K562 (cell line): ENCODE results near the gene CENPC.

Experiments used
- ELF2 ChIP-seq: fragments of 250-450 bp; sonication (Bioruptor Pico); IDR thresholded peaks from 2 replicates; pipeline ENCODE4 v1.5.0; 2021; ENCODE audit warnings: mild to moderate bottlenecking
- FOSL1 ChIP-seq: fragments of 200-800 bp; sonication (Bioruptor generic); conservative IDR thresholded peaks from 2 replicates; pipeline ENCODE4 v1.6.1; 2016; ENCODE audit warnings: missing genetic modification characterization, missing compliant biosample characterization
- MAFK ChIP-seq: IDR thresholded peaks from 2 replicates; pipeline ENCODE4 v1.6.1; 2011; ENCODE audit warnings: low read length, improper control_type of control experiment
- NFE2L1 ChIP-seq: fragments of 450-650 bp; IDR thresholded peaks from 2 replicates; pipeline ENCODE4 v1.6.1; 2016; ENCODE audit warnings: missing genetic modification characterization, low read depth, mild to moderate bottlenecking, missing compliant biosample characterization, moderate library complexity, borderline replicate concordance
- SRSF9 ChIP-seq: fragments of 200-400 bp; formaldehyde crosslinking; IDR thresholded peaks from 2 replicates; pipeline ENCODE4 v1.6.1; 2017; ENCODE audit warnings: low read depth, low read length, borderline replicate concordance
- ZFP1 ChIP-seq: fragments of 450-650 bp; formaldehyde crosslinking; IDR thresholded peaks from 2 replicates; pipeline ENCODE4 v1.4.0; 2020; ENCODE audit warnings: mild to moderate bottlenecking, mixed read lengths
- ZNF764 ChIP-seq: fragments of 250-450 bp; sonication (Bioruptor Pico); IDR thresholded peaks from 2 replicates; pipeline ENCODE4 v1.4.0; 2020; ENCODE audit warnings: low read depth, mild to moderate bottlenecking, moderate library complexity
- TF ChIP-seq, protein P1 (sequence below), 3 experiments: IDR thresholded peaks in 2 of 3; conservative IDR thresholded peaks in 1 of 3; 2 replicates each; pipeline ENCODE4 v1.5.1; 2011 to 2012; ENCODE audit warnings: low read length in 3 of 3, mild to moderate bottlenecking in 3 of 3, control low read depth in 2 of 3, improper control_type of control experiment in 1 of 3, inconsistent platforms in 1 of 3, low read depth in 1 of 3, mixed read lengths in 1 of 3, moderate library complexity in 1 of 3; ENCODE audit not compliant: insufficient read depth in 2 of 3
- TF ChIP-seq, protein P2 (sequence below), 2 experiments: fragments of 450-650 bp; formaldehyde crosslinking in 1 of 2; IDR thresholded peaks; 2 replicates each; pipeline versions ENCODE4 v1.4.0 to v1.6.1; 2014 to 2020; ENCODE audit warnings: mild to moderate bottlenecking in 2 of 2, borderline replicate concordance in 1 of 2, low read depth in 1 of 2
- TF ChIP-seq, protein P3 (sequence below): fragments of 250-450 bp; sonication (Bioruptor Pico); IDR thresholded peaks from 2 replicates; pipeline ENCODE4 v1.4.0; 2020; ENCODE audit warnings: mild to moderate bottlenecking
- TF ChIP-seq, protein P4 (sequence below): sonication (generic); formaldehyde crosslinking; IDR thresholded peaks from 2 replicates; pipeline ENCODE4 v1.9.0; 2022; ENCODE audit warnings: mild to moderate bottlenecking, missing genetic modification reagents
- TF ChIP-seq, protein P5 (sequence below): sonication (generic); formaldehyde crosslinking; IDR thresholded peaks from 2 replicates; pipeline ENCODE4 v1.8.0; 2023; ENCODE audit warnings: mild to moderate bottlenecking, missing genetic modification reagents
- TF ChIP-seq, protein P6 (sequence below): sonication (generic); formaldehyde crosslinking; IDR thresholded peaks from 2 replicates; pipeline ENCODE4 v1.5.0; 2020; ENCODE audit warnings: missing genetic modification reagents

DNA sequence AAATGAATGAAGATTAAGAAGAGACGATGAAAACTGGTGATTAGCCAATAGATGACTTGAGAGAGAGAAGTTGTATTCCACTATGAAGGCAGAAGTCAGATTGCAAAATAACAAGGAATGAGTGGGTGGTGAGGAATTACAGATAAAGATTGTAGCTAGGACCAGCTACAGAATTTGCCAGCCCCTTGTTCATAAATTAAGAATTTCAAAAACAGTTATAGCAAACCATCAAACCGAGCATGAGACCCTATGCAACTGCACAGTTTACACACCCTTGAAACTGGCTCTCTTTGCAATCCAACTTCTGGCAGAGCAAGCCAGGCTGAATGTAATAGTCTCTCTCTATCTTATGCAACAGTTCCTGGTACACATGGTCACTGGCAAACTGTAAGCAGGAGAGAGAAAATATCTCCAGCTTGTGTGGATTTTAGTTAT lies 48.5 kb upstream of the CENPC start:
- TF ChIP-seq FOSL1 (tag): no peak
- TF ChIP-seq, protein P1, sequence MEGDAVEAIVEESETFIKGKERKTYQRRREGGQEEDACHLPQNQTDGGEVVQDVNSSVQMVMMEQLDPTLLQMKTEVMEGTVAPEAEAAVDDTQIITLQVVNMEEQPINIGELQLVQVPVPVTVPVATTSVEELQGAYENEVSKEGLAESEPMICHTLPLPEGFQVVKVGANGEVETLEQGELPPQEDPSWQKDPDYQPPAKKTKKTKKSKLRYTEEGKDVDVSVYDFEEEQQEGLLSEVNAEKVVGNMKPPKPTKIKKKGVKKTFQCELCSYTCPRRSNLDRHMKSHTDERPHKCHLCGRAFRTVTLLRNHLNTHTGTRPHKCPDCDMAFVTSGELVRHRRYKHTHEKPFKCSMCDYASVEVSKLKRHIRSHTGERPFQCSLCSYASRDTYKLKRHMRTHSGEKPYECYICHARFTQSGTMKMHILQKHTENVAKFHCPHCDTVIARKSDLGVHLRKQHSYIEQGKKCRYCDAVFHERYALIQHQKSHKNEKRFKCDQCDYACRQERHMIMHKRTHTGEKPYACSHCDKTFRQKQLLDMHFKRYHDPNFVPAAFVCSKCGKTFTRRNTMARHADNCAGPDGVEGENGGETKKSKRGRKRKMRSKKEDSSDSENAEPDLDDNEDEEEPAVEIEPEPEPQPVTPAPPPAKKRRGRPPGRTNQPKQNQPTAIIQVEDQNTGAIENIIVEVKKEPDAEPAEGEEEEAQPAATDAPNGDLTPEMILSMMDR (IDR thresholded peaks at IDR 0.05 in 2 of 3, conservative IDR thresholded peaks at IDR 0.05 in 1 of 3; ENCODE audit: insufficient read depth in 2 of 3, low read depth in 1 of 3, low read length in 3 of 3): no peak
- TF ChIP-seq, protein P2, sequence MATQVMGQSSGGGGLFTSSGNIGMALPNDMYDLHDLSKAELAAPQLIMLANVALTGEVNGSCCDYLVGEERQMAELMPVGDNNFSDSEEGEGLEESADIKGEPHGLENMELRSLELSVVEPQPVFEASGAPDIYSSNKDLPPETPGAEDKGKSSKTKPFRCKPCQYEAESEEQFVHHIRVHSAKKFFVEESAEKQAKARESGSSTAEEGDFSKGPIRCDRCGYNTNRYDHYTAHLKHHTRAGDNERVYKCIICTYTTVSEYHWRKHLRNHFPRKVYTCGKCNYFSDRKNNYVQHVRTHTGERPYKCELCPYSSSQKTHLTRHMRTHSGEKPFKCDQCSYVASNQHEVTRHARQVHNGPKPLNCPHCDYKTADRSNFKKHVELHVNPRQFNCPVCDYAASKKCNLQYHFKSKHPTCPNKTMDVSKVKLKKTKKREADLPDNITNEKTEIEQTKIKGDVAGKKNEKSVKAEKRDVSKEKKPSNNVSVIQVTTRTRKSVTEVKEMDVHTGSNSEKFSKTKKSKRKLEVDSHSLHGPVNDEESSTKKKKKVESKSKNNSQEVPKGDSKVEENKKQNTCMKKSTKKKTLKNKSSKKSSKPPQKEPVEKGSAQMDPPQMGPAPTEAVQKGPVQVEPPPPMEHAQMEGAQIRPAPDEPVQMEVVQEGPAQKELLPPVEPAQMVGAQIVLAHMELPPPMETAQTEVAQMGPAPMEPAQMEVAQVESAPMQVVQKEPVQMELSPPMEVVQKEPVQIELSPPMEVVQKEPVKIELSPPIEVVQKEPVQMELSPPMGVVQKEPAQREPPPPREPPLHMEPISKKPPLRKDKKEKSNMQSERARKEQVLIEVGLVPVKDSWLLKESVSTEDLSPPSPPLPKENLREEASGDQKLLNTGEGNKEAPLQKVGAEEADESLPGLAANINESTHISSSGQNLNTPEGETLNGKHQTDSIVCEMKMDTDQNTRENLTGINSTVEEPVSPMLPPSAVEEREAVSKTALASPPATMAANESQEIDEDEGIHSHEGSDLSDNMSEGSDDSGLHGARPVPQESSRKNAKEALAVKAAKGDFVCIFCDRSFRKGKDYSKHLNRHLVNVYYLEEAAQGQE (IDR thresholded peaks at IDR 0.05; ENCODE audit: borderline replicate concordance): no peak
- TF ChIP-seq, protein P2 (CRISPR knock-in tag; IDR thresholded peaks at IDR 0.05; ENCODE audit: low read depth): no peak
- TF ChIP-seq MAFK: no peak
- TF ChIP-seq, protein P3, sequence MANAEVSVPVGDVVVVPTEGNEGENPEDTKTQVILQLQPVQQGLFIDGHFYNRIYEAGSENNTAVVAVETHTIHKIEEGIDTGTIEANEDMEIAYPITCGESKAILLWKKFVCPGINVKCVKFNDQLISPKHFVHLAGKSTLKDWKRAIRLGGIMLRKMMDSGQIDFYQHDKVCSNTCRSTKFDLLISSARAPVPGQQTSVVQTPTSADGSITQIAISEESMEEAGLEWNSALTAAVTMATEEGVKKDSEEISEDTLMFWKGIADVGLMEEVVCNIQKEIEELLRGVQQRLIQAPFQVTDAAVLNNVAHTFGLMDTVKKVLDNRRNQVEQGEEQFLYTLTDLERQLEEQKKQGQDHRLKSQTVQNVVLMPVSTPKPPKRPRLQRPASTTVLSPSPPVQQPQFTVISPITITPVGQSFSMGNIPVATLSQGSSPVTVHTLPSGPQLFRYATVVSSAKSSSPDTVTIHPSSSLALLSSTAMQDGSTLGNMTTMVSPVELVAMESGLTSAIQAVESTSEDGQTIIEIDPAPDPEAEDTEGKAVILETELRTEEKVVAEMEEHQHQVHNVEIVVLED (CRISPR knock-in tag): no peak
- TF ChIP-seq, protein P4, sequence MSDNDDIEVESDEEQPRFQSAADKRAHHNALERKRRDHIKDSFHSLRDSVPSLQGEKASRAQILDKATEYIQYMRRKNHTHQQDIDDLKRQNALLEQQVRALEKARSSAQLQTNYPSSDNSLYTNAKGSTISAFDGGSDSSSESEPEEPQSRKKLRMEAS (CRISPR knock-in tag): no peak
- TF ChIP-seq ELF2: no peak
- TF ChIP-seq ZFP1 (CRISPR knock-in tag): no peak
- TF ChIP-seq NFE2L1 (tag): no peak
- no peak for TF ChIP-seq SRSF9
- TF ChIP-seq ZNF764: no peak
- TF ChIP-seq, protein P5, sequence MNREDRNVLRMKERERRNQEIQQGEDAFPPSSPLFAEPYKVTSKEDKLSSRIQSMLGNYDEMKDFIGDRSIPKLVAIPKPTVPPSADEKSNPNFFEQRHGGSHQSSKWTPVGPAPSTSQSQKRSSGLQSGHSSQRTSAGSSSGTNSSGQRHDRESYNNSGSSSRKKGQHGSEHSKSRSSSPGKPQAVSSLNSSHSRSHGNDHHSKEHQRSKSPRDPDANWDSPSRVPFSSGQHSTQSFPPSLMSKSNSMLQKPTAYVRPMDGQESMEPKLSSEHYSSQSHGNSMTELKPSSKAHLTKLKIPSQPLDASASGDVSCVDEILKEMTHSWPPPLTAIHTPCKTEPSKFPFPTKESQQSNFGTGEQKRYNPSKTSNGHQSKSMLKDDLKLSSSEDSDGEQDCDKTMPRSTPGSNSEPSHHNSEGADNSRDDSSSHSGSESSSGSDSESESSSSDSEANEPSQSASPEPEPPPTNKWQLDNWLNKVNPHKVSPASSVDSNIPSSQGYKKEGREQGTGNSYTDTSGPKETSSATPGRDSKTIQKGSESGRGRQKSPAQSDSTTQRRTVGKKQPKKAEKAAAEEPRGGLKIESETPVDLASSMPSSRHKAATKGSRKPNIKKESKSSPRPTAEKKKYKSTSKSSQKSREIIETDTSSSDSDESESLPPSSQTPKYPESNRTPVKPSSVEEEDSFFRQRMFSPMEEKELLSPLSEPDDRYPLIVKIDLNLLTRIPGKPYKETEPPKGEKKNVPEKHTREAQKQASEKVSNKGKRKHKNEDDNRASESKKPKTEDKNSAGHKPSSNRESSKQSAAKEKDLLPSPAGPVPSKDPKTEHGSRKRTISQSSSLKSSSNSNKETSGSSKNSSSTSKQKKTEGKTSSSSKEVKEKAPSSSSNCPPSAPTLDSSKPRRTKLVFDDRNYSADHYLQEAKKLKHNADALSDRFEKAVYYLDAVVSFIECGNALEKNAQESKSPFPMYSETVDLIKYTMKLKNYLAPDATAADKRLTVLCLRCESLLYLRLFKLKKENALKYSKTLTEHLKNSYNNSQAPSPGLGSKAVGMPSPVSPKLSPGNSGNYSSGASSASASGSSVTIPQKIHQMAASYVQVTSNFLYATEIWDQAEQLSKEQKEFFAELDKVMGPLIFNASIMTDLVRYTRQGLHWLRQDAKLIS (CRISPR knock-in tag): no peak
- TF ChIP-seq, protein P6, sequence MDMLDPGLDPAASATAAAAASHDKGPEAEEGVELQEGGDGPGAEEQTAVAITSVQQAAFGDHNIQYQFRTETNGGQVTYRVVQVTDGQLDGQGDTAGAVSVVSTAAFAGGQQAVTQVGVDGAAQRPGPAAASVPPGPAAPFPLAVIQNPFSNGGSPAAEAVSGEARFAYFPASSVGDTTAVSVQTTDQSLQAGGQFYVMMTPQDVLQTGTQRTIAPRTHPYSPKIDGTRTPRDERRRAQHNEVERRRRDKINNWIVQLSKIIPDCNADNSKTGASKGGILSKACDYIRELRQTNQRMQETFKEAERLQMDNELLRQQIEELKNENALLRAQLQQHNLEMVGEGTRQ (CRISPR knock-in tag): no peak
